ENCODE data around the gene MYH3.

DNA sequence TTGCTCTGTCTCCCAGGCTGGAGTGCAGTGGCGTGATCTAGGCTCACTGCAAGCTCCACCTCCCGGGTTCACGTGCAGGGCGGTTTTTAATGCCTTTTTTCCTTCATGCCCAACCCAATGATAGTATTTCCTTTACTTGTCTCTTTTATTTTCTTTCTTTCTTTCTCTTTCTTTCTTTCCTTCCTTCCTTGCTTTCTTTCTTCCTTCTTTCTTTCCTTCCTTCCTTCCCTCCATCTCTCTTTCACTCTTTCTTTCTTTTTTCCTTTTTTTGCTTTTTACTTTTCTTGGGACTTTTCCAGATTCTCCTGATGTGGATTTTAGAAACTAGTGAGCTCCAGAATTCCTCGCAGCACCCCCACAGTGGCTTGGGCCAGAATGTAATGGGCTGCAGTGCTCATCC is 3.1 kb downstream of the MYH3 start:
- TF ChIP-seq, protein P1, sequence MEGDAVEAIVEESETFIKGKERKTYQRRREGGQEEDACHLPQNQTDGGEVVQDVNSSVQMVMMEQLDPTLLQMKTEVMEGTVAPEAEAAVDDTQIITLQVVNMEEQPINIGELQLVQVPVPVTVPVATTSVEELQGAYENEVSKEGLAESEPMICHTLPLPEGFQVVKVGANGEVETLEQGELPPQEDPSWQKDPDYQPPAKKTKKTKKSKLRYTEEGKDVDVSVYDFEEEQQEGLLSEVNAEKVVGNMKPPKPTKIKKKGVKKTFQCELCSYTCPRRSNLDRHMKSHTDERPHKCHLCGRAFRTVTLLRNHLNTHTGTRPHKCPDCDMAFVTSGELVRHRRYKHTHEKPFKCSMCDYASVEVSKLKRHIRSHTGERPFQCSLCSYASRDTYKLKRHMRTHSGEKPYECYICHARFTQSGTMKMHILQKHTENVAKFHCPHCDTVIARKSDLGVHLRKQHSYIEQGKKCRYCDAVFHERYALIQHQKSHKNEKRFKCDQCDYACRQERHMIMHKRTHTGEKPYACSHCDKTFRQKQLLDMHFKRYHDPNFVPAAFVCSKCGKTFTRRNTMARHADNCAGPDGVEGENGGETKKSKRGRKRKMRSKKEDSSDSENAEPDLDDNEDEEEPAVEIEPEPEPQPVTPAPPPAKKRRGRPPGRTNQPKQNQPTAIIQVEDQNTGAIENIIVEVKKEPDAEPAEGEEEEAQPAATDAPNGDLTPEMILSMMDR (IDR thresholded peaks at IDR 0.05): no peak
- TF ChIP-seq POLR2A (IDR thresholded peaks at IDR 0.05): no peak

All from right lobe of liver (tissue), 4 donors.